Activated CD8-positive, alpha-beta memory T cell treated with anti-CD3 and anti-CD28 coated beads, Interleukin-2, amount 50 U/mL, for 4 hours (primary cell): Measurements from ENCODE around the gene WWC2.

ENCODE experiments used
- DNase-seq: peaks from one replicate; pipeline ENCODE4 v3.0.0-alpha.2; 2020

The WWC2 gene

DNA sequence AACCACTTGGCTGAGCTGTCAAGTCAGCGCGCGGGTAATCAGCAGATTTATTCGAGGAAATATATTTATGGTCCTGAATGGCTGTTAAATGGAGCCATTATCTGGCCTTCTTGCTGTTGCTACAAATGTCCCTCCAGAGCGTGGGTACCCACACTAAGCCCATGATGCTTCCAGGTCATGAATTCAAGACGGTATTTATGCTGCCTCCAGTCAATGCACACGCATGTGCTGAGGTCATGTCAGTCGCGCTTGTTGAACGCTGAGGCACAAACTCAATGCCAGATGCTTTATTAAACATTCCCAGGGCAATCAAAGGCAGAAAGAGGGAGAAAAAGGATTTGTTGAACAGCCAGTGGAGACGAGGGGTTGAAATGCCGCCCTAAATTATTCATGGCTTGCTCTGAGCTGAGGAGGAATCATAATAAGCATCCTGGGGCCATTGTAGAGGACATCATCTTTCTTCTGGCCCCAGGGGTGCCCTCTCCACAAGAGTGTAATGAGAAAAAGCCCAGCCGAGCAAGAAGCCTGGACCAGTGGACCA is 259.2 kb downstream of the WWC2 start:
- DNase-seq = no peak

GRCh38 chr4:183360161-183360919 is 261.3 kb downstream of the WWC2 start:
- no peak for DNase-seq

DNA sequence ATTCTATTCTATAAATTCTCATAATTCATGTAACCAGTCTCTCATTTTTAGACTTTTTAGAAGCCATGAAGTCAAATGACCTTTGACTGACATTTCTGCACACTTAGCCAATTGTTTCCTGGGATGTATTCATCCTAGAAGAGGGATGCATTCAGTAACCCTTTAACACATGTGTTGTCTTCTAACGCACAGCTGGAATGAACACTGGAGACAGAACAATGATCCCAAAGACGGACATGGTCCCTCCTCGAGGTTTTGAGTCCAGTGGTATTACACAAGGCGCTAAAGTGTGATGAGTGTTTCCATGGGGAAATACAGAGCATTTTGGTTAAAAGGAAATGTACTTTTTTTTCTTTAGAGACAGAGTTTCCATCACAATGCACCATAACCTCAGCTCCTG is 263.0 kb downstream of the WWC2 start:
- DNase-seq = no peak

DNA sequence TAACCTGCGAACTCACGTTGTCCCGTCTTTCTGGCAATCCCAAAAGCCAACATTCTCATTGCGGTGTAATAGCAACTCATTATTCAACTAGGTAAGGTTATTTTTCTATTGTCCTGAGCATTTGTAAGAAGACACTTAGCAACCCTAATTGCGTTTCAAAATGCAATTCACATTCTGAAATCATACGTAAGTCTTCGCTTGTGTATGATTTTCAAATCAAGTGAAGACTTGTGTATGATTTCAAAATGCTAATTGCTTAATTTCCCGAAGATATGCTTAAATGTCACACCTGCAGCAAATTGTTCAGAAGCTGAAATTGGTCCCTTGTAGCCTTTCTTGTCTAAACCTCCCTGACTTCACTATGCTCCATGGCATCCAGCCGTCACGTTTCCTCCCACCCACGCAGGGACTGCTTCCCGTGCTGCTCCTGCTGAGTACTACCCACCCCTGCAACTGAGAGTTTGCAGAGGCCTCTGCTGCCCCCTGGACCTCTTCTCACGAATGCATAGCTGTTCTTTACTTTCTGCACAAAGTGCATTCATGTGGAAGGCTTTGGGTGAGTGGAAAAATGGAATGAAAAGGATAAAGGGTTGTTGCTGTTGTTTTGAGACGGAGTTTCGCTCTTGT is 264.0 kb downstream of the WWC2 start:
- no peak for DNase-seq

- DNase-seq = no peak
Measured at GRCh38 chr4:183364025-183364424, 265.0 kb downstream of the WWC2 start.

DNA sequence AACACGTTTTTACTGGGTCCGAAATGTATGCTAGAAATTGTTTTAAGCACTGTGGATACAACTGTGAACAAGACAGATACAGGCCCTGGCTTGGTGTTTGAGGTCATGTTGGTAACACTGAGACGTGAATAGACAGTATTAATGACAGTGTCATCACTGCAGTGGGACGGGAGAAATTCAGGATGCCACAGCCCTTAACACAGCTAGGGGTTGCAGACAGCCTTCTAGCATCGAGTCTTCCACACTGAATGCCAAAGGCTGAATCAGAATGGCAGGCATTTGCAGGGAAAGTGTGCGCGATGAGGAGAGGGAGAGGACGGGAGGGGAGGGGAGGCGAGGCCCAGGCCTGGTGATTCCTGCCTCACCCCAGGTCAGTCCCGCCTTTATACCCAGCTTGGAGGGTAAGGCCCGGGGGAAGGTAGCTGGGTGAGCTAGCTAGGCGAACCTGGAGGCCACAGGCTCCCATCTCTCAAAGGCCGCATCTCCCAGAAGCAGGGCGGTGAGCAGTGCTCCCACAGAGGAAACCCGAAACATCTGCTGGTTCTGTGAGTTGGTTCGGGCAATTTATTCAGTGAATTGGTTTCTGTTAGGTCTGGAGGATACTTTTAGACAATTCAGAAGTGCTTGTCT is 267.3 kb downstream of the WWC2 start:
- no peak for DNase-seq

GRCh38 chr4:183369073-183369472 is 270.0 kb downstream of the WWC2 start:
- no peak for DNase-seq
